ENCODE results near the gene LOXL1. TPM values are rescaled to one million over a fixed set of nuclear protein-coding genes. Genes with fewer than 3 reads are reported as not detected.

The LOXL1 gene
- total RNA-seq, 1 donor from 2014 or later = 5.3 TPM

DNA sequence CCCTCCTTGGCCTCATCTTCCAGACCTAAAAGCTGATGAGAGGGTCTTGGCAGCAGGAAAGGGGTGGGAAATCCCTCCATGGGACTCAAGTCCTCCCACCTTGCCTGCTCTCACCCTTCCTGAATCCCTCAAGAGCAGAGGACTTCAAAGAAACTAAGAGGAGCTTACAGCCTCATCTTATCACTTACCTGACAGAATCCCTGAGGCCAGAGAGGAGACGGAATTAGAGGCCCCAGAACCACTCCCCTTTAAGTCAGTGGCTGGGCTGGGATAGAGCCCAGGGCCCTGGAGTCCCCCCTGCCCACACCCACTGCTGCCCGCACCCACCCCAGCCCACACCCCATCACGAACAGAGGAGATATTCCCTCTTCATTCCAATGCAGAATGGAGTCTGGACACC is 15.2 kb downstream of the LOXL1 start:
- no peak for FAIRE-seq
- TF ChIP-seq, protein P1, sequence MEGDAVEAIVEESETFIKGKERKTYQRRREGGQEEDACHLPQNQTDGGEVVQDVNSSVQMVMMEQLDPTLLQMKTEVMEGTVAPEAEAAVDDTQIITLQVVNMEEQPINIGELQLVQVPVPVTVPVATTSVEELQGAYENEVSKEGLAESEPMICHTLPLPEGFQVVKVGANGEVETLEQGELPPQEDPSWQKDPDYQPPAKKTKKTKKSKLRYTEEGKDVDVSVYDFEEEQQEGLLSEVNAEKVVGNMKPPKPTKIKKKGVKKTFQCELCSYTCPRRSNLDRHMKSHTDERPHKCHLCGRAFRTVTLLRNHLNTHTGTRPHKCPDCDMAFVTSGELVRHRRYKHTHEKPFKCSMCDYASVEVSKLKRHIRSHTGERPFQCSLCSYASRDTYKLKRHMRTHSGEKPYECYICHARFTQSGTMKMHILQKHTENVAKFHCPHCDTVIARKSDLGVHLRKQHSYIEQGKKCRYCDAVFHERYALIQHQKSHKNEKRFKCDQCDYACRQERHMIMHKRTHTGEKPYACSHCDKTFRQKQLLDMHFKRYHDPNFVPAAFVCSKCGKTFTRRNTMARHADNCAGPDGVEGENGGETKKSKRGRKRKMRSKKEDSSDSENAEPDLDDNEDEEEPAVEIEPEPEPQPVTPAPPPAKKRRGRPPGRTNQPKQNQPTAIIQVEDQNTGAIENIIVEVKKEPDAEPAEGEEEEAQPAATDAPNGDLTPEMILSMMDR (IDR thresholded peaks at IDR 0.05; ENCODE audit: insufficient read depth, low read length, severe bottlenecking) = no peak
- no peaks in the 10 kb centered on the region for H3K27me3 ChIP-seq (ENCODE audit: control insufficient read depth, insufficient read depth, low read length)
- no peaks in the 10 kb centered on the region for H3K36me3 ChIP-seq (ENCODE audit: control insufficient read depth, insufficient read depth, low read length)
- no peak overlapping the region for H3K4me3 ChIP-seq (ENCODE audit: low read depth, low read length)
- DNase-seq (ENCODE audit: low read depth) = no peak

DNA sequence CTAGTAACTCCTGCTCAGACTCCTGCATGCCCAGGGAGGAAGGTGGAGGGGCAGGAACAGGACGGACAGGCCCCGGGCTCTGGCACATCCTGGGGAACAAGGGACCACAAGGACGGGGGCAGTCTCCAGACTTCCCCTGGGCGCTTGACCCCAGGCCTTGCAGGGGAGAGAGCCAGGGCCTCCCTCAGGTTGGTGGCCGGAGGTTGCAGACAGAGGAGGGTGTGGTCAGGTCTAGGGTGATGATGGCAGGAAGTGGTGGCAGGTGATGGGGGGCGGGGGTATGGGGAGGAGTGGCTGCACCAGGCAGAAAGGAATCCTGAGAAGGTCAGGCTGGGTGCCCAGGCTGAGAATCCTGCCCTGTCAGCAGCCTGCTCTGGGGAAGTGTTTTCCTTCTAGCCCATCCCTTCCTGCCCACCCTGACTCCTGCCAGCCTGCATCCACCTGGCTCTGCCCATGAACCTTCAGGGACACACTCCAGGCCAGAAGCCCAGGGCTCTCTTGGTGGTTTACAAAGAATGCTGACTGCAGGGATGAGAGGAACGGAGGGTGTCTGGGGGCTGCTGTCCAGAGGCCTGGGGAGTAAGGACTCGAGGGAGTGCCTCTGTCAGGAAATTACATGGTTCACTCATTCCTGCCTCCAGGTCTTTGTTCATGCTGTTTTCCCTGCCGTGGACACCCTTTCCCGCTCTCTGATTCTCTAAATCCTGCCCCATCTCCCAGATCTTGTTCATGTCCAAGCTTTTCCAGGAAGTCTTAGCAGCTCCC is 15.8 kb downstream of the LOXL1 start:
- TF ChIP-seq, protein P1 (IDR thresholded peaks at IDR 0.05; ENCODE audit: insufficient read depth, low read length, severe bottlenecking) = no peak
- no peaks in the 10 kb centered on the region for H3K36me3 ChIP-seq (ENCODE audit: control insufficient read depth, insufficient read depth, low read length)
- DNase-seq (ENCODE audit: low read depth) = no peak
- H3K27me3 ChIP-seq (ENCODE audit: control insufficient read depth, insufficient read depth, low read length) = no peaks in the 10 kb centered on the region
- no peak overlapping the region for H3K4me3 ChIP-seq (ENCODE audit: low read depth, low read length)
- FAIRE-seq = no peak

DNA sequence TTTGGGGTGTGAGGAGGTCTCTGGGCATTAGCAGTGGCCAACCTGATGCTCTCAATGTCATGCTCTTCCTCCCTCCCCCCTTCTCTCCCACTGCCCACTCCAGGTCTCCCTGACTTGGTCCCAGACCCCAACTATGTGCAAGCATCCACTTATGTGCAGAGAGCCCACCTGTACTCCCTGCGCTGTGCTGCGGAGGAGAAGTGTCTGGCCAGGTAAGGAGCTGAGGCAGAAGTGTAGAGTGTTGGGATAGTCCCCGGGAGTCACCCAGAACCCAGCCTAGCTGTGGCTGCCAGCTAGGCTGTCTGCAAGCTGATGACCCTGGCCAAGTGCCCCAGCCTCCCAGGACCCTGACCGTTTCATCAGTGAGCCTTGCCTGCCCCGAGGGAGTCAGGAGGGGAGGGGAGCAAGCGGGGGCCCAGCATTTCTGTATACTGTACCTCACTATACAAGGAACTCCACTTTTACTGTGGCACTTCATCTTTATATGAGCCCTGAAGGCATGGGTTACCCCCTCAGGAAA is 16.5 kb downstream of the LOXL1 start:
- H3K36me3 ChIP-seq (ENCODE audit: control insufficient read depth, insufficient read depth, low read length) = no peaks in the 10 kb centered on the region
- DNase-seq (ENCODE audit: low read depth) (no peak), FAIRE-seq (no peak)
- TF ChIP-seq, protein P1 (IDR thresholded peaks at IDR 0.05; ENCODE audit: insufficient read depth, low read length, severe bottlenecking) = no peak
- H3K4me3 ChIP-seq (ENCODE audit: low read depth, low read length) = no peak overlapping the region
- no peaks in the 10 kb centered on the region for H3K27me3 ChIP-seq (ENCODE audit: control insufficient read depth, insufficient read depth, low read length)

DNA sequence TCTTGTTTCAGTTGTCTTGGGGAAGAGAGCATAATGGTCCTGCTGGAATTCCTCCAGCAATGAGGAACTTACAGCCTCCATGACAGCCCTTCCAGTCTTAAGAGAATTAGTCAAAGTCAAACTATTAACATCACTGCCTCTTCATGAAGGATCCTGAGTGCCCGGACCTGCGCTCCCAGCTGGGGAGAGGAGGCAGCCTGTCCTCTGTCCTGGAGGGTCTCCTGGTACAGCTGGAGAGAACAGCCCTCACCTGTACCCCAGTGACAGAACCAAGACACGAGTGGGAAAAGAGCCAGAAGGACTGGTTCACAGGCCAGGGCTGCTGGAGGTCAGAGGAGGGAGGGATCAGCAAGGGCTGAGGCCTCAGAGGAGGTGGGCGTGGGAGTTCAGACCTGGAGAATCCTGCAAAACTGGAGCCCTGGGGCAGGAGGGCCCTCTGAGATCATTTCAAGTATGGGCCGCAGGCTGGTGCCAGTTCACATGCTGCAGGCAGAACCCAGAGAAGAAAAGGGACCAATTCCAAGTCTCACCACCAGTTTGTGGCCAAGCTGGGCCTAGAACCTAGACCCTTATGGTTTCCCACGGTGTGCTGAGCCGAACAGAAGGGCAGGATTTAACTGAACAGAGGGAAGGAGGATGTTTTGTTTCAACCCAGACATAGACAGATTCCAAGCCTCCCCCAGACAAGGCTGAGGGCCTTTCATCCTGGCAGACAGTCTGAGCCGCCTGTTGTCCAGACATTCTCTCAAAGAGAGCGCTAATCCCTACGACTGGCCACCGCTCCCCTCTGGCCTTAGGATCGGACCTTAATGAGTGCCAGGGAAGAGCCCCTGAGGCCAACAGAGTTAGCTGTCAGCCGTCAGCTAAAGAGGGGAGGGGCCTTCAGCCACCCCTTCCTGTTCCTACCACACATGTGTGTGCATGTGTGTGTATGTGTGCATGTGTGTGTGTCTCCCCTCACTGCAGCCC is 18.2 kb downstream of the LOXL1 start:
- Histone ChIP-seq H3K27me3 (ENCODE audit: control insufficient read depth, insufficient read depth, low read length) (no peaks in the 10 kb centered on the region), H3K4me3 (ENCODE audit: low read depth, low read length) (no peak overlapping the region), H3K36me3 (ENCODE audit: control insufficient read depth, insufficient read depth, low read length) (no peaks in the 10 kb centered on the region)
- DNase-seq (ENCODE audit: low read depth) = no peak
- TF ChIP-seq, protein P1 (IDR thresholded peaks at IDR 0.05; ENCODE audit: insufficient read depth, low read length, severe bottlenecking) = no peak
- no peak for FAIRE-seq

DNA sequence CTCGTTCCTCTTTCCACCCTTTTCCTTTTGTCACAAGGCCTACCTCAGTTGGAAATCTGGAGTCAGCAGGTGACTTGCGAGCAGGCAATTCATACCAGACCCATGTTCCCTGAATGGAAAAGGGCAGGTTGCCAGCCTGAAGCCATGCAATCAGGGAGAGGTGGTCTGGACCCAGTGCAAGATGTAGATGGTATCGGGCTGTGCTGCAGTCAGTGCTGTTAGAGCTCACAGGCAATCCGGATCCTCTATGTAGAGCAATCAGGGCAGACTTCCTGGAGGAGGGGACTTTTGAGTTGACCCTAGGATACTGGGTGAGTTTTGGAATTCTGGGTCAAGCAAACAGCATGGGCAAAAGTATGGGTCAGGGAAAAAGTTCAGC is 18.9 kb downstream of the LOXL1 start:
- TF ChIP-seq, protein P1 (IDR thresholded peaks at IDR 0.05; ENCODE audit: insufficient read depth, low read length, severe bottlenecking) = no peak
- H3K27me3 ChIP-seq (ENCODE audit: control insufficient read depth, insufficient read depth, low read length) = no peaks in the 10 kb centered on the region
- FAIRE-seq = no peak
- H3K4me3 ChIP-seq (ENCODE audit: low read depth, low read length) = no peak overlapping the region
- no peak for DNase-seq (ENCODE audit: low read depth)
- H3K36me3 ChIP-seq (ENCODE audit: control insufficient read depth, insufficient read depth, low read length) = no peaks in the 10 kb centered on the region
